Right renal pelvis (tissue), 4 donors: ENCODE results near the gene SUZ12. TPM values are rescaled to one million over a fixed set of nuclear protein-coding genes. Genes with fewer than 3 reads are reported as not detected.
"Not testable (repeated sequence)": the region's sequence is repeated elsewhere in the genome, so short reads cannot be mapped to it uniquely, and the experiment has no call there.

Experiments
- DNase-seq, 4 donors: peaks; one replicate each; pipeline ENCODE4 v3.0.0-alpha.2; 2013; ENCODE audit warnings: low read depth in 4 of 4, low spot score in 3 of 4, missing footprints in 1 of 4
- polyA plus RNA-seq, 4 donors: library from polyadenylated mRNA; unstranded; fragments of 120-200 nt; gene quantifications; one replicate each; pipeline ENCODE4 v1.2.1, GENCODE V29; 2013; ENCODE audit not compliant: insufficient read length in 4 of 4

The SUZ12 gene
- 10 to 100 TPM; 43.3 to 53.9 (median 51.8) TPM for polyA plus RNA-seq

DNA sequence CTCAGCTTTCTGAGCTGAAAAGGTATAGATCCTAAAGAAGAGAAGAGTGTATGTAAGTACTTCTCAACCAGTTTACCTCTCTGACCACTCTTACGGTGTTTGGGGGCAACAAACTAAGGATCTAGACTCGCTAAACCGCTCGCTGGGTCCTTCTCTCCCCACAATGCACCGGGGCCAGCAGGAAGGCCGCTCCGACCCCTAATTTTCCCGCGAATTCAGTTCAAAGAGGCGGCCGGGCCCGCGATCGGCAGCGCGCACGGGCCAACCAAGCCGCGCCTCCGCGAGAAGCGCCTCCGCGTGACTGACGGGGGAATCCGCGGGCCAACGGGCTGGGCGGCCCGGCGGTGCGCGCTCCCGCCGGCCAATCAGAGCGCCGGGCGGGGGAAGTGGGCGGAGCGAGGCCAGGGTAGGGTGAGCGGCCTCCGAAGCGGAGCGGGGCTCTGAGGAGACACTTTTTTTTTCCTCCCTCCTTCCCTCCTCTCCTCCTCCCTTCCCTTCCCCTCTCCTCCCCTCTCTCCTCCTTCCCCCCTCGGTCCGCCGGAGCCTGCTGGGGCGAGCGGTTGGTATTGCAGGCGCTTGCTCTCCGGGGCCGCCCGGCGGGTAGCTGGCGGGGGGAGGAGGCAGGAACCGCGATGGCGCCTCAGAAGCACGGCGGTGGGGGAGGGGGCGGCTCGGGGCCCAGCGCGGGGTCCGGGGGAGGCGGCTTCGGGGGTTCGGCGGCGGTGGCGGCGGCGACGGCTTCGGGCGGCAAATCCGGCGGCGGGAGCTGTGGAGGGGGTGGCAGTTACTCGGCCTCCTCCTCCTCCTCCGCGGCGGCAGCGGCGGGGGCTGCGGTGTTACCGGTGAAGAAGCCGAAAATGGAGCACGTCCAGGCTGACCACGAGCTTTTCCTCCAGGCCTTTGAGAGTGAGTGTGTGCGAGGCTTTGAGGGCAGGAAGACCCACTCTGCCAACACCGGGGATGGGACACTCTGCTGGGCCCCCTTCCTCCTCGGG, at the start of gene SUZ12:
Gene SUZ12 (plus strand): TSS at position 393 of the 995 bp plus-strand sequence. CDS start 240 bp downstream, at position 633.
- peak; percentile 68 to 85 (median 74) for DNase-seq

- DNase-seq, result no peak
Measured at GRCh38 chr17:31888124-31888523, 48.7 kb upstream of the SUZ12 start.

- DNase-seq, result no peak
Measured at GRCh38 chr17:31900877-31901276, 35.9 kb upstream of the SUZ12 start.

DNA sequence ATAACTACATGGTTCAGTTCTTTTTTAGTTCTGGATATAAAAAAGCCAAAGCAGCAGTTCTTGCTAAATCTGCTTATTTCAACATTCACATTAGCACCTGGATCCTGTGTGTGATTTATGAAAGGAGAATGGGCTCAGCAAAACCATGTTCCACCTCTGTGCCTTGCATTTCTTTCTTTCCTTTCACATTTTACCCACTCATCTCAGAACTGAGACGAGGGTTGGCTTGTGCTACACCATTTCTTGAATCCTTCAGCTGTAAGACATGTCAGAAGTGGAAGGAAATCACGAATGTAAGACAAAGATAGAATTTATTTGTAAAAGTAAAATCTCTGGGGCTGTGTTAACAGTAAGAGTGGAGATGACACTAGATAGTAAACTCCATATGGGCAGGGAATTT, 34.1 kb upstream of the SUZ12 start:
- DNase-seq, result no peak

DNA sequence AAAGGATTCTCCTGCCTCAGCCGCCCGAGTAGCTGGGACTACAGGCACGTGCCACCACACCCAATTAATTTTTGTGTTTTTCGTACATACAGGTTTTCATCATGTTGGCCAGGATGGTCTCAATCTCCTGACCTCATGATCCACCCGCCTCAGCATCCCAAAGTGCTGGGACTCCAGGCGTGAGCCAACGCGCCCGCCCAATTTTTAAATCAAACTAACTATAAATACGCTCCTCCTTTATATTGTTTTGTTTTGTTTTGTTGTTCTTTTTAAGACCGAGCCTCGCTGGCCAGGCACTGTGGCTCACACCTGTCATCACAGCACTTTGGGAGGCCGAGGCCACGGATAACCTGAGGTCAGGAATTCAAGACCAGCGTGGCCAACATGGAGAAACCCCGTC, 33.4 kb upstream of the SUZ12 start:
- DNase-seq, result no peak

GRCh38 chr17:31907342-31907962, 29.4 kb upstream of the SUZ12 start:
- DNase-seq, result peak in 1 of 4 donors; percentile 28

DNA sequence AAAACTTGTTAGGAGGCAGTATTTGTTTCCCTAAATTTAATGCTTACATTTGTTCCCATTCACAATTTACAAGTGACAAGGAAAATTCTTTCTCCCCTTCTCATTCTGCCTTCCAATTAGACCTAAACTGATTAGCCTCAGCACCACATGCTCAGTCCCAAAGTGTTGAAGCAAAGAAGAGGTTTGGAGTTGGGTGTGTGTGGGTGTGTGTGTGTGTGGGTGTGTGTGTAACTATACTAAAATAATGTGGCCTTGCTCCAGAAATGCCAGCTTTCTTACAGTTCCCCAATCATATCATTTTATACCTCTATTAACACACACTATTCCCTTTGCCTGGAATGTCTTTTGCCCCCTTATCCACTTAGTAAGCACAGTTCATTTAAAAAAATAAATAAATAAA, 28.4 kb upstream of the SUZ12 start:
- DNase-seq, result no peak

DNA sequence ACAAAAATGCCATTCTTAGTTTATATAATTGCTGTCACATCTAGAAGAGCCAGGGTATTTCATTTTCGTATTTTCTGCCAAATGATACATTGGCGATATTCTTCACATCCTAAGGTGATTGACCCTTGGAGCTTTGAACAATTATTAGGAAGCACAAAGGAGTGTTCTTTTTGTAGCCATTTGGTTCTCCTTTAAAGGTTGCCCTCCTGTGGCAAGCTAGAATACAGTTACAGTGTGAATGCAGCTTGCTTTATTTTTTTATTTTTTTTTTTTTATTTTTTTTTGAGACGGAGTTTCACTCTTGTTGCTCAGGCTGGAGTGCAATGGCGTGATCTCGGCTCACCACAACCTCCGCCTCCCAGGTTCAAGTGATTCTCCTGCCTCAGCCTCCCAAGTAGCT, 24.1 kb upstream of the SUZ12 start:
- not testable (repeated sequence) for DNase-seq

DNA sequence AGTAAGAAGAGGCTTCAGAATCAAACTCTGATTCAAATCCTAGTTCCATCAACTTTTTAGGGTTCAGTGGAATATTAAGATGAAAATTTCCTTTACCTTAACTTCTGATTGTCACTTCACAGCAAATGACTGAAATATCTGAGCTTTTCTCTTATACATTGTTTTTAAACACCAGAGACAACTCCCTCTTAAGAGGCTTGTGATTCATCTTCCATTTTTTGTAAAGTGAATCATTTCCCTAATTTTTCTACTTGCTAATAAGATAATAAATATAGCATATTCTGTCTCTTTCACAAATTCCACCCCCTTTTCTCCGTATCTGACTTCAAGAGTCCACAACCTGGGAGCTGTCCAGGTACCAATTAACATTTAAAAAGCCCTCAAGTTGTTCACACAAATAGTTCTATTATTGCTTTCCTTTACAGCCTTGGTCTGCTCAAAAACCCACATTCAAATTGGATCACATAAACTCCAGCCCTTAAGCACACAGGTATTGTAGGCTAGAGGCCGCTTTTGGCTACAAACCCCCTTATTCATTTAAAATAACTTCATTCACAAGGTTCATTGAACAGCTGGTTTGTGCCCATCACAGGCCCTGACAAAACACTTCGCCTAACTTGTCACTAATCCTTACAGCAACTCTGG, 21.2 kb upstream of the SUZ12 start:
- no peak for DNase-seq

DNA sequence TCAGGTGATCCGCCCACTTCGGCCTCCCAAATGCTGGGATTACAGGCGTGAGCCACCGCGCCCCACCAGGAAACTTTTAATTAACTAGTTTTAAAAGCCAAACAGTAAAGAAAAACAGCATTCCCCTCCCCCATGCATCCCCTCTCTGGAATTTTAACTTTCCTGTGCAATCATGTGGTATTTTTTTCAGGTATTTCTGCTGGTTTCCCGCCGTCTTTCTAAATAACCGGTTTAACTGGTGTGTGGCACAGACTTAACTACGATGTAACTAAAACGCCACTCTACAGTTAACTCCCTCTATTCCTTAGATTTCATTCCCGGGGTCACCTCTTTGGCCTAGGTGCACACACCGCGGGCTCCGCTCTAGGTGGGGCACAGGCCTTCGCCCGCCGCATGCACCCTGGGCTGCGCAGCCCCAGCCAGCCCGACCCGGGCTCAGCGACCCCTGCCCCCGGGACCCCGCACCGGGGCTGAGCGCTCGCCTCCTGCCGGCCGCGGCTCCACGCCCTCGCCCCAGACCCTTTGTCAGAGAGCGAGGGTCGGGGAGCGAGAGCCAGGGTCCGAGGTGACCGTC, 20.2 kb upstream of the SUZ12 start:
- no peak for DNase-seq

- no peak for DNase-seq
Measured at GRCh38 chr17:31917065-31917529, 19.7 kb upstream of the SUZ12 start.

DNA sequence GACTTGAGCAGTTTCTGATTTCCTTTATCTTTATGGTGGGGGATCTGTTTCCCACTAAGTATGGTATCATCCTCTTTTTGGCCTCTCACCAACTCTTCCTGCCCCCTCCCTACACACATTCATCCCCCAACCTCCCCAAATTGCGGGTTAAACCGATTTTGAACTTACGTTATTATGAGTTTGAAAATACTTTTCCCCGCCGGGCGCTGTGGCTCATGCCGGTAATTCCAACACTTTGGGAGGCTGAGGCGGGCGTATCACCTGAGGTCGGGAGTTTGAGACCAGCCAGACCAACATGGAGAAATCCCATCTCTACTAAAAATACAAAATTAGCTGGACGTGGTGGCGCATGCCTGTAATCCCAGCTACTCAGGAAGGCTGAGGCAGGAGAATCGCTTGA, 19.1 kb upstream of the SUZ12 start:
- DNase-seq, result not testable (repeated sequence)

DNA sequence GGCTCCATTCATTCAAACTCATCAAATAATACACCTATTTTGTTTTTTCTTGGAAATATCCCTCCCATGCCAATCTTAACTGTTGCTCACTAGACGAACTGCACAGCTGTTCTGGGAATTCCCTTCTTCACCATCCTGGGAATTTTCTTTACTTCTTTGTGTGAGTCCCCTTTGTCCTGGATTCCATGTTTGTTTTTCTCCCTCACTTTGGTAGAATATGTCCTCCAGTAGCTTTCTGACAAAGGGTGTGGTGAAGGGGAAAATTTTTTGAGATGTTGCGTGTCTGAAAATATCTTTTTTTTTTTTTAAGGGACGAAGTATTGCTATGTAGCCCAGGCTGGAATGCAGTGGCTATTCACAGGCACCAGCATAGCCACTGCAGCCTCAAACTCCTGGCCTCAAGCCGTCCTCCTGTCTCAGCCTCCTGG, 18.1 kb upstream of the SUZ12 start:
- no peak for DNase-seq

DNA sequence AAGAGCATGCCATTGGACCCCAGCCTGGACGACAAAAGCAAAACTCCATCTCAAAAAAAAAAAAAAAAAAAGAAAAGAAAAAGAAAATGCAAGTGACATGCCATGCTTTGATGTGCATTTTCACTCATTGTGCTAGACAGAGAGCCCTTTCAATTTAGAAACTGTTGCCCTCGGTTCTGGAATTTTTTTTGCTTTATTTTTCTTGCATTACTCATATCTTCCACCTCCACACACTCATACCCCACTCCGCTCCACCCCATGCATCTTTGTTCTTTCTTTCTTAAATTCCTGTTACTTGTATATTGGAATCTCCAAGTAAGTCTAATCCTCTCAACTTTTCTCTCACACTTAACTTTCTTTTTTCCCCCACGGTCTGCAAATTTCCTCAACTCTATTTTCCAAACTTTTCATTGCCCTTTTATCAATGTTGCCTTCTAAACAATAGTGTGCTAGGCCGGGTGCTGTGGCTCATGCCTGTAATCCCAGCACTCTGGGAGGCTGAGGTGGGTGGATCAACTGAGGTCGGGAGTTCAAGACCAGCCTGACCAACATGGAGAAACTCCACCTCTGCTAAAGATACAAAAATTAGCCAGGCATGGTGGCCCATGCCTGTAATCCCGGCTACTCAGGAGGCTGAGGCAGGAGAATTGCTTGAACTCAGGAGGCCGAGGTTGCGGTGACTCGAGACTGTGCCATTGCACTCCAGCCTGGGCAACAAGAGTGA, 16.8 kb upstream of the SUZ12 start:
- DNase-seq, result no peak

DNA sequence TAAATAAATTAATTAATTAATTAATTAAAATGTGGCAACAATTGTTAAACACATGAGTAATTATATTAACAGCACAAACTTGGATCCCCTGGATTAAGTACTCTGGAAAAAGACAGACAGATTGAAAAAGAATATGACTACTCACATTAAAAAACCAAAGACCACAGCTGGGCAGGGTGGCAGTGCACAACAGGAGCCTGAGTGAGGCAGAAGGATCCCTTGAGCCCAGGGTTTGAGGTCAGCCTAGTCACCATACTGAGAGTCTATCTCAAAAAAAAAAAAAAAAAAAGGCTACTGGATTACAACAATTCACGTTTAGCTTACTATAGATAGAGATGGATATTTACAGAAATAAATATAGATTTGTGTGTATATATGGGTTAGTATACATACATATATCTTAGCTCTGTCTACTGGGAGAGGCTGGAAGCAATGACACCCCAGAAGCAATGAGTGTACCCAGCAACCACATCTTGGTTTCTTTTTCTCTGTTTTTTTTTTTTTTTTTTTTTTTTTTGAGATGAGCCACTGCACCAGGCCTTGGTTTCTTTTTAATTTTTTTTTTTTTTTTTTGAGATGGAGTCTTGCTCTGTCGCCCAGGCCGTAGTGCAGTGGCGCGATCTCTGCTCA, 10.6 kb upstream of the SUZ12 start:
- no peak for DNase-seq

DNA sequence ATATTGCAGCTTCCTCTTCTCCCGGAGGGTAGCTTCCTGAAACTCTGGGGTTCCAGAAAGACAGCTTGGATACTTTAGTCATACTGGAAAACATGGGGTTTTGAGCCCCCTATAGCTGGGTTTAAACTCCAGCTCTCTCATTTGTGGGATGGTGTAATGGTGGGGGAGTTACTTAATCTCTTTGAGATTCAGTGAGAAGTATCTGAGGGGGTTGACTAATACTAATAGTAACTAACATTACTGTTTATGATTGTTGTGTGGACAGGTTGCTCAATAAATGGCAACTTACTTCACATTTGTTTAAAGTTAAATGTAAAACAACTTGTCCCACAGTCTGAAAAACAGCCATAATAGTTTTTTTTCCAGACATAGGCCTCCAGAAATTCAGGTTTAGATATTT, 5.1 kb upstream of the SUZ12 start:
- no peak for DNase-seq

- no peak for DNase-seq
Measured at GRCh38 chr17:31935512-31935911, 1.3 kb upstream of the SUZ12 start.

DNA sequence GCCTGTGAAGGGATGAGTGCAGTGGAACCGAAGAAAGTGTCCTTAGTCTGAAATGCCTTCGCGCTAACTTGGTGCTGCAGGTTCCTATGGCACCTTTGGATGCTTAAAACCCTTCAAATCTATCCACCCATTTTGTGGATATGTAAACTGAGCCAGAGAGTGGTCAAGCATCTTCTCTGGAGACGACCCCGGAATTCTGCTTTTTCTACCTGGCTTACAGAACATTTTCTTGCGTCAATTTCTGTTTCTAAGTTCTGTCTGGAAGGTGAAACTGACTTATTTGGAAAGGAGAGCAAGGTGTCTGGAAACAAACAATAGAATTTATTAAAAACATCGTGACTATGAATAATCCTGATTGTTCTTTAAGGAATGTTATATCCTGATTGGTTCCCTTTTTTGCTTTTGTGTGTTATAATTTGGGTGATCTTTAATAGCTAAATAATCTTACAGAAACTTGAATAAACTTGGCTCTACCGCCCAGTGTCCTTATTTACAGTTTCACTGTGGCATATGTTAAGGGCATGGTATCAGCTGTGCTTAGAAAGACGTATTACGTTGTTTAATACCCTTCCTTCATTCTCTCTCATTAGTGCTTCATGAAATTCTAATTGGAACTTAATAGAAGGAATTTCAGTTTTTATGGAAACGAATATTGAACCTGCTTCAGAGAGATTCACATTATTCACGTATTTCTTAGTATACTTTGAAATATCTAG, 1.3 kb downstream of the SUZ12 start:
- DNase-seq, result not testable (repeated sequence)

DNA sequence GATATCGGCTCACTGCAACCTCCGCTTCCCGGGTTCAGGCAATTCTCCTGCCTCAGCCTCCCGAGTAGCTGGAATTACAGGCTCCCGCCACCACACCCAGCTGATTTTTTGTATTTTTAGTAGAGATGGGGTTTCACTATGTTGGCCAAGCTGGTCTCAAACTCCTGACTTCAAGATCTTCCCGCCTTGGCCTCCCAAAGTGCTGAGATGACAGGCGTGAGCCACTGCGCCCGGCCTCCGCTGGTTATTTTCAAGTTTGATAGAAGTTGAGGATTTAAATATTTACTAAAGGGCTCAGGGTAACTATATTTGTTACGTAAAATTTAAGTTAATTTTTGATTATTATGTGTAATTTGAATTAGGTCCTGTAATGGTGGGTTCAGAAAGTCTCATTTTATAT, 5.1 kb downstream of the SUZ12 start:
- not testable (repeated sequence) for DNase-seq
